GM10266 (cell line): ENCODE results near the gene CDHR1.

ENCODE experiments used
- DNase-seq: peaks from one replicate; pipeline ENCODE4 v3.0.0; 2012; ENCODE audit errors: extremely low spot score
- CTCF ChIP-seq: IDR thresholded peaks from 2 replicates; pipeline ENCODE4 v1.5.1; 2012; ENCODE audit warnings: mild to moderate bottlenecking, low read depth; ENCODE audit not compliant: control insufficient read depth, insufficient read depth; ENCODE audit errors: missing control alignments

The CDHR1 gene

GRCh38 chr10:84185526-84186175 lies 8.7 kb upstream of the CDHR1 start:
- TF ChIP-seq CTCF, result no peak
- no peak for DNase-seq

GRCh38 chr10:84188815-84189214 lies 5.5 kb upstream of the CDHR1 start:
- no peak for DNase-seq
- TF ChIP-seq CTCF, result no peak

- no peak for TF ChIP-seq CTCF
- DNase-seq, result no peak
Observed at GRCh38 chr10:84190621-84191020, 3.7 kb upstream of the CDHR1 start.

GRCh38 chr10:84191106-84191505 lies 3.2 kb upstream of the CDHR1 start:
- TF ChIP-seq CTCF, result no peak
- no peak for DNase-seq

GRCh38 chr10:84193327-84193726 lies 1.0 kb upstream of the CDHR1 start:
- no peak for DNase-seq

GRCh38 chr10:84193846-84194423 lies 402 bp upstream of the CDHR1 start:
- no peak for DNase-seq
- no peak for TF ChIP-seq CTCF

More at GRCh38 chr10:84193327-84193726, 1.0 kb upstream of the CDHR1 start:
- no peak for TF ChIP-seq CTCF

GRCh38 chr10:84195044-84195830 lies 900 bp downstream of the CDHR1 start:
- TF ChIP-seq CTCF, result no peak
- DNase-seq, result no peak
